ENCODE data around the gene PRIMA1.

PRIMA1 gene

DNA sequence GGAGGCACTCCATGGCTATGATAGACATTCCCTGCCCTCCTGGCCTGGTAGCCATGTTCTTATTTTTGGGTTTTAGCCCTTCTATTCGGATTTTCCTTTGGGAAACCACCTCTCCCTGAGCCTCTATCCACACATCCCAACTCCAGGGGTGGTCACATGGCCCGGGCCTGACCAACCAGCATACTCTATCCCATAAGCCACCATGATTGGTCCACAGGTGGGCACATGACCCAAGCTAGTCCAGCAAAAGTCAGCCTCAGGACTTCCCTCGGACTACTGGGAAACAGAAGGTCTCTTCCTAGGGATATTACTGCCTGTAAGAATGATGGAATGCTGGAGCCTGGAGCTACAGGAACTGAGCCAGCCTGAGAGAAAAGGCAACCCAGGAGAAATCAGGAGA lies 12.5 kb downstream of the PRIMA1 start:
- no peak for DNase-seq (ENCODE audit: extremely low read depth, low read depth)
- H3K4me3 ChIP-seq (replicated peaks; ENCODE audit: low read depth, low read length): no peak overlapping the region
- TF ChIP-seq, protein P1, sequence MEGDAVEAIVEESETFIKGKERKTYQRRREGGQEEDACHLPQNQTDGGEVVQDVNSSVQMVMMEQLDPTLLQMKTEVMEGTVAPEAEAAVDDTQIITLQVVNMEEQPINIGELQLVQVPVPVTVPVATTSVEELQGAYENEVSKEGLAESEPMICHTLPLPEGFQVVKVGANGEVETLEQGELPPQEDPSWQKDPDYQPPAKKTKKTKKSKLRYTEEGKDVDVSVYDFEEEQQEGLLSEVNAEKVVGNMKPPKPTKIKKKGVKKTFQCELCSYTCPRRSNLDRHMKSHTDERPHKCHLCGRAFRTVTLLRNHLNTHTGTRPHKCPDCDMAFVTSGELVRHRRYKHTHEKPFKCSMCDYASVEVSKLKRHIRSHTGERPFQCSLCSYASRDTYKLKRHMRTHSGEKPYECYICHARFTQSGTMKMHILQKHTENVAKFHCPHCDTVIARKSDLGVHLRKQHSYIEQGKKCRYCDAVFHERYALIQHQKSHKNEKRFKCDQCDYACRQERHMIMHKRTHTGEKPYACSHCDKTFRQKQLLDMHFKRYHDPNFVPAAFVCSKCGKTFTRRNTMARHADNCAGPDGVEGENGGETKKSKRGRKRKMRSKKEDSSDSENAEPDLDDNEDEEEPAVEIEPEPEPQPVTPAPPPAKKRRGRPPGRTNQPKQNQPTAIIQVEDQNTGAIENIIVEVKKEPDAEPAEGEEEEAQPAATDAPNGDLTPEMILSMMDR (IDR thresholded peaks at IDR 0.05; ENCODE audit: low read depth, low read length, missing control alignments): no peak

DNA sequence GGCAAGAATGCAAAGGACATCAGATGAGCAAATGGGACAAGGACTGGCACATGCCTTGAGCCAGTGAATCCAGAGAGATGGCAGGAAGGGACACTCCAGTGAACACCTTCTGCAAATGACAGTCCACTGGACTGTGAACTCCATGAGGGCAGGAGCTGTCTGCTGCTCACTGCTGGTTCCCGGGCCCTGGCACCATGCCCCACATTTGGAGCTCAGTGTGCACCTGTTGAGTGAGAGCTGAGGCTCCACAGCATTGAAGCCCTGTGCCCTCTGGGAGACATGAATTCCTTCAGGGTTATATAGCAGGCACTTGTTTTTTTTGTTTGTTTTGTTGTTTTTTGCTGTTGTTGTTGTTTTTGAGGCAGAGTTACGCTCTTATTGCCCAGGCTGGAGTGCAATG lies 13.1 kb downstream of the PRIMA1 start:
- H3K4me3 ChIP-seq (replicated peaks; ENCODE audit: low read depth, low read length): no peak overlapping the region
- DNase-seq (ENCODE audit: extremely low read depth, low read depth): no peak
- TF ChIP-seq, protein P1 (IDR thresholded peaks at IDR 0.05; ENCODE audit: low read depth, low read length, missing control alignments): no peak

DNA sequence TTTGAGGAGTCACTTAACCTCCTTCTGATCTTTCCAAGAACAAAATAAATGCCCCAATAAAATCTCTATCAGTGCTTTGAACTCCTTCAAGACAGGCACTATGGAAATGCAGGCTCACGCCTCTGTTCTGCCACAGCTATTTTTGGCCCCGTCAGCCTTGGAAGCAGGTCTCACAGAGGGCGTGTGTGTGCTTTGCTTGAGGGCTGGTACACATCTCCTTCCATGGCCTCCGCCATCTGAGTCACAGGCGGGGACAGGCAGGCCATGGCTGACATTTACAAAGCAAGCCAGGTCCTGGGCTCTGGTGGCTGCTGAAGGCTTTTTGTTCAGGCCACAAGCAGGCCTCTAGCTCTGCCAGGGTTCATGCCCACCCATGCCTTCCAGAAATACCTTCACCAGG lies 16.0 kb downstream of the PRIMA1 start:
- TF ChIP-seq, protein P1 (IDR thresholded peaks at IDR 0.05; ENCODE audit: low read depth, low read length, missing control alignments): no peak

DNA sequence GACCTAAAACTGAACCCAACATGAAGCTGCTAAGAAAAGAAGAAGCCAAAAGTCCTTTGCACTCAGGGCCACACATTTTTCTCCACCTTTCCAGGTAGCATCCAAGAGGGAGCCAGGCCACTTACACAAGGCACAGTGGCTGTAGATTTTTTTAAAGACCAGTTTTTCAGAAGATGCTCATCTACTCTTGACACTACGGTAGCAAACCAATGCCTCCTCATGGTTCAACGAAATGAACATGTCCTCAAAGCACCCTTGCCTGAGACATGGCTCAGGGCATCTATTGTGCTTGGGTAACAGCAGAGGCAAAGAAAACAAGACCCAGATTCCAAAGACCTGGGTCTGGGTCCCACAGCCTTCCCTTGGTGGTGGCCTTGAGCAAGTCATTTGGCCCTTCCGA lies 22.3 kb downstream of the PRIMA1 start:
- no peak overlapping the region for H3K4me3 ChIP-seq (replicated peaks; ENCODE audit: low read depth, low read length)
- TF ChIP-seq, protein P1 (IDR thresholded peaks at IDR 0.05; ENCODE audit: low read depth, low read length, missing control alignments): no peak
- DNase-seq (ENCODE audit: extremely low read depth, low read depth): no peak

More for the DNA sequence above, 16.0 kb downstream of the PRIMA1 start:
- no peak overlapping the region for H3K4me3 ChIP-seq (replicated peaks; ENCODE audit: low read depth, low read length)
- no peak for DNase-seq (ENCODE audit: extremely low read depth, low read depth)

DNA sequence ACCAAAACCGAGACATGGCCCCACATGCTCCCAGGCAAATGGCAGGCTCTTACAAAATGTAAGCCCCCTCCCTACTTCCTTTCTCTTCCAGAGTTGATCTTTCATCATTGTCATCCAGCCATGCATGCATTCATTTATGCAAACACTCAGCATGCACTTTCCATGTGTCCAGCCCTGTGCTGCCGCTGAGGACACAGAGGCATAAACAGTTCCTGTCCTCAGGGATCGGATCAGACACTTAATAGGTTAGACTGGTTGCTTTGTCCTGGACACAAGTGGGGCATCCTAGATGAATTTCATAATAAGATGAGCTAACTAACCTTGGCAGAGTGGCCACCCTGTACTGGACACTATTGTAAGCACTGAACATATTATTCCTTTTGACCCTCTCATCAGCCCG lies 23.1 kb downstream of the PRIMA1 start:
- no peak overlapping the region for H3K4me3 ChIP-seq (replicated peaks; ENCODE audit: low read depth, low read length)
- DNase-seq (ENCODE audit: extremely low read depth, low read depth): no peak
- TF ChIP-seq, protein P1 (IDR thresholded peaks at IDR 0.05; ENCODE audit: low read depth, low read length, missing control alignments): no peak

DNA sequence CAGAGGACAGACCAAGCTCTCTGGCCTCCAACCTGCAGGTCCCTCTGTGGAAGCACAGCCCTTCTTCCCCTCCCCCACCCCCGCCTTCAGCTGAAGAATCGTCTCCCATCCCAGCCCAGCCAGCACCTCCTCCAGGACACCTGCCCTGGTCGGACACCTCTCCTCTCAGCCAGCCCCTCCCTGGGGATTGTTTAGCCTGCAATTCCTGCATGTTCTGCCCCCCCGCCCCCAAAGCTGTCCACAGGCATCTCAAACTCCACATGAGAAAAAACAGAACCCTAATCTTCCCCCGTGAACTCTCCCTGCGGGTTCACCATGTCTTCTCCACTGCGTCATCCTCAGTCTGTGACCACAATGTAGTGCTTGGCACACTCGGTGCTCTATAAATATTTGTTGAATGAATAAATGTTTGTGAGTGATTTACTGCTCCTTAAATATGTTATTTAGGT lies 24.1 kb downstream of the PRIMA1 start:
- TF ChIP-seq, protein P1 (IDR thresholded peaks at IDR 0.05; ENCODE audit: low read depth, low read length, missing control alignments): no peak
- H3K4me3 ChIP-seq (replicated peaks; ENCODE audit: low read depth, low read length): no peak overlapping the region
- DNase-seq (ENCODE audit: extremely low read depth, low read depth): no peak

DNA sequence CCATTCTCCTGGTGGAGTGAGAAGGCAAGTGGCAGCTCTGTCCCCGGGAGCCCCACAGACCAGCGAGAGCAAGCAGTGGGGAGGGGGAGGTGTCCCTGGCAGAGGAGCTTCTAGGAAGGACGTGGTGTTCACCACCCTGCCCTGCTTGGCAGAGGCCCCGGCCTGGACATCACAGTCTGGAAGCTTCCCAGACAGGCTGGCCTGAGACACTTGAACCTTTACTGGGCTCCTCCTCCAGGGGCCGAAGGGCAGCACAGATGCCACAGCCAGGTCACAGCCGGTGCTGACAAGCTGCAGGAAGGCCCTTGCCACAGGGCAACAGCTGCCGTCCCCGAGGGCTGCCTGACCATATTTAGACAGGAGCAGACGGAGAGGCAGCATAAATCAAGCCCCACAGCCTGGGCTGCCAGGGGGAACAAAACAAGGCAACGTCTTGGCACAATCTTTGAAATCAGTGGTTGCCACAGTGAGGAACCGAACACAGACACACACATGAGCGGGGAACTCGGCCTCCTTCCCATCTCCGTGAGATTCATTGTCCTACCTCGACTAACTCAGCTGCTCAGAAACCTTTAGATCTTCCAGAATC lies 28.5 kb downstream of the PRIMA1 start:
- TF ChIP-seq, protein P1 (IDR thresholded peaks at IDR 0.05; ENCODE audit: low read depth, low read length, missing control alignments): no peak
- DNase-seq (ENCODE audit: extremely low read depth, low read depth): no peak
- H3K4me3 ChIP-seq (replicated peaks; ENCODE audit: low read depth, low read length): no peak overlapping the region
